ENCODE data around the gene PDK1. TPM values are rescaled to one million over a fixed set of nuclear protein-coding genes. Genes with fewer than 3 reads are reported as not detected.

PDK1 gene
- polyA plus RNA-seq, 3 donors, result 5.4 to 10.3 (median 9.7) TPM

- Histone ChIP-seq H3K4me2 (replicated peaks; ENCODE audit: extremely low read depth, low read length, poor library complexity, severe bottlenecking) (no peak overlapping the region), H3K27me3 (ENCODE audit: control insufficient read depth in 2 of 2, insufficient read depth in 2 of 2, low read length in 2 of 2) (no peaks in the 10 kb centered on the region), H3K36me3 (replicated peaks in 1 of 2; ENCODE audit: control insufficient read depth in 1 of 2, insufficient read depth in 2 of 2, low read length in 2 of 2) (peaks cover 23 to 84% of the 10 kb centered on the region in 2 donors), H3K79me2 (ENCODE audit: insufficient read depth, low read length) (no peaks in the 10 kb centered on the region), H3K4me3 (replicated peaks in 1 of 3; ENCODE audit: low read depth in 2 of 3, low read length in 3 of 3) (no peak overlapping the region), H3K4me1 (ENCODE audit: control insufficient read depth in 1 of 2, insufficient read depth in 2 of 2, low read length in 2 of 2) (no peaks in the 10 kb centered on the region), H3K9me3 (replicated peaks in 1 of 2; ENCODE audit: control insufficient read depth in 1 of 2, insufficient read depth in 1 of 2, low read length in 2 of 2) (peaks cover 12 to 25% of the 10 kb centered on the region in 2 donors), H3K9ac (ENCODE audit: insufficient read depth, low read length, poor library complexity, severe bottlenecking) (no peak overlapping the region), H3K27ac (ENCODE audit: low read depth in 1 of 2, low read length in 2 of 2) (no peak overlapping the region), H4K20me1 (ENCODE audit: insufficient read depth, low read length) (no peaks in the 10 kb centered on the region), H2AFZ (ENCODE audit: insufficient read depth, low read depth, low read length, poor library complexity, severe bottlenecking) (no peak overlapping the region)
- peaks cover 16 to 36% (median 26%) of the 10 kb centered on the region in 7 donors for H3K9me3 Mint-ChIP-seq
- no peaks in the 10 kb centered on the region for H3K27me3 Mint-ChIP-seq (ENCODE audit: low read depth in 3 of 3)
- no peaks in the 10 kb centered on the region for H3K4me1 Mint-ChIP-seq
- peaks cover 64 to 72% of the 10 kb centered on the region in 2 donors for H3K36me3 Mint-ChIP-seq
- no peak overlapping the region for H3K4me3 Mint-ChIP-seq
- DNase-seq, result no peak
- WGBS (ENCODE audit: insufficient coverage), result no CpG with 5 or more reads among the region's 2 CpGs
- intact Hi-C loops (cut with micrococcal nuclease), result no loop called here
- H3K27ac Mint-ChIP-seq, result no peak overlapping the region
- TF ChIP-seq CTCF (IDR thresholded peaks at IDR 0.05), result no peak
Measured at GRCh38 chr2:172572981-172573380, 17.1 kb downstream of the PDK1 start.

- no peak overlapping the region for H3K27ac ChIP-seq (ENCODE audit: low read depth in 1 of 2, low read length in 2 of 2)
- no peak overlapping the region for H3K9ac ChIP-seq (ENCODE audit: insufficient read depth, low read length, poor library complexity, severe bottlenecking)
- H3K36me3 Mint-ChIP-seq, result peaks cover 68 to 78% of the 10 kb centered on the region in 2 donors
- peaks cover 27 to 79% of the 10 kb centered on the region in 2 donors for H3K36me3 ChIP-seq (replicated peaks in 1 of 2; ENCODE audit: control insufficient read depth in 1 of 2, insufficient read depth in 2 of 2, low read length in 2 of 2)
- DNase-seq, result no peak
- H2AFZ ChIP-seq (ENCODE audit: insufficient read depth, low read depth, low read length, poor library complexity, severe bottlenecking), result no peak overlapping the region
- no peak overlapping the region for H3K4me2 ChIP-seq (replicated peaks; ENCODE audit: extremely low read depth, low read length, poor library complexity, severe bottlenecking)
- no CpG with 5 or more reads among the region's 1 CpG for WGBS (ENCODE audit: insufficient coverage)
- no peaks in the 10 kb centered on the region for H3K27me3 ChIP-seq (ENCODE audit: control insufficient read depth in 2 of 2, insufficient read depth in 2 of 2, low read length in 2 of 2)
- H3K9me3 ChIP-seq (replicated peaks in 1 of 2; ENCODE audit: control insufficient read depth in 1 of 2, insufficient read depth in 1 of 2, low read length in 2 of 2), result peaks cover 16 to 29% of the 10 kb centered on the region in 2 donors
- intact Hi-C loops (cut with micrococcal nuclease), result no loop called here
- no peaks in the 10 kb centered on the region for H3K79me2 ChIP-seq (ENCODE audit: insufficient read depth, low read length)
- no peak overlapping the region for H3K4me3 Mint-ChIP-seq
- no peaks in the 10 kb centered on the region for H4K20me1 ChIP-seq (ENCODE audit: insufficient read depth, low read length)
- TF ChIP-seq CTCF (IDR thresholded peaks at IDR 0.05), result no peak
- H3K27ac Mint-ChIP-seq, result no peak overlapping the region
- H3K4me3 ChIP-seq (replicated peaks in 1 of 3; ENCODE audit: low read depth in 2 of 3, low read length in 3 of 3), result no peak overlapping the region
- H3K4me1 ChIP-seq (ENCODE audit: control insufficient read depth in 1 of 2, insufficient read depth in 2 of 2, low read length in 2 of 2), result no peaks in the 10 kb centered on the region
- peaks cover 24 to 52% (median 38%) of the 10 kb centered on the region in 7 donors for H3K9me3 Mint-ChIP-seq
- no peaks in the 10 kb centered on the region for H3K27me3 Mint-ChIP-seq (ENCODE audit: low read depth in 3 of 3)
- H3K4me1 Mint-ChIP-seq, result no peaks in the 10 kb centered on the region
Measured at GRCh38 chr2:172574965-172575364, 19.1 kb downstream of the PDK1 start.

All from CD14-positive monocyte (primary cell).